ENCODE measurements around the gene MSRB1. TPM values are rescaled to one million over a fixed set of nuclear protein-coding genes. Genes with fewer than 3 reads are reported as not detected.

Gene MSRB1
- total RNA-seq, 4 donors from 2014 or later, result 13.9 to 56.5 (median 29.3) TPM

- 8% methylated on average over 11 of the region's 11 CpGs; no CpG with 5 or more reads in 1 of the 2 donors for WGBS, 2 donors (ENCODE audit: low coverage in 1 of 2)
- Histone ChIP-seq H3K36me3 (no peaks in the 10 kb centered on the region), H3K9me3 (no peaks in the 10 kb centered on the region), H3K4me3 (peak overlapping the region; percentile 37 to 77 (median 52)), H3K27me3 (peaks cover 3% of the 10 kb centered on the region), H3K27ac (peak overlapping the region; percentile 85 to 92 (median 88)), H3K4me1 (peaks cover 4 to 15% (median 9%) of the 10 kb centered on the region in 4 donors)
- no peak for TF ChIP-seq POLR2AphosphoS5 (IDR thresholded peaks at IDR 0.05)
- TF ChIP-seq CTCF (IDR thresholded peaks at IDR 0.05), result no peak
- TF ChIP-seq POLR2A (IDR thresholded peaks at IDR 0.05), result no peak
- no peak for TF ChIP-seq EP300 (IDR thresholded peaks at IDR 0.05; ENCODE audit: low read depth)
- DNase-seq, result no peak
- in situ Hi-C loops (cut with MboI; ENCODE audit: low pct_ligation_motif_present in 1 of 4, low pct_unique_long_range_greater_than_20kb in 1 of 4, low sequenced_read_pairs in 3 of 4) (no loop called here), intact Hi-C loops (cut with DNase I; ENCODE audit: low total_unique reads) (loop anchor here (1.0 kb wide), 1 partner anchor 66 kb away; no protein-coding TSS in a partner anchor)
Measured at GRCh38 chr16:1929105-1929504, 13.9 kb downstream of the MSRB1 start.

- Histone ChIP-seq H3K27me3 (peaks cover 29% of the 10 kb centered on the region), H3K4me1 (peaks cover 10 to 23% (median 19%) of the 10 kb centered on the region in 4 donors), H3K4me3 (no peak overlapping the region), H3K36me3 (no peaks in the 10 kb centered on the region), H3K27ac (no peak overlapping the region), H3K9me3 (no peaks in the 10 kb centered on the region)
- intact Hi-C loops (cut with DNase I; ENCODE audit: low total_unique reads) (no loop called here), in situ Hi-C loops (cut with MboI; ENCODE audit: low pct_ligation_motif_present in 1 of 4, low pct_unique_long_range_greater_than_20kb in 1 of 4, low sequenced_read_pairs in 3 of 4) (no loop called here)
- TF ChIP-seq POLR2AphosphoS5 (IDR thresholded peaks at IDR 0.05), result no peak
- no peak for TF ChIP-seq EP300 (IDR thresholded peaks at IDR 0.05; ENCODE audit: low read depth)
- TF ChIP-seq POLR2A (IDR thresholded peaks at IDR 0.05), result no peak
- 61 to 62% methylated on average over 4 to 11 of the region's 11 CpGs for WGBS, 2 donors (ENCODE audit: low coverage in 1 of 2)
- DNase-seq, result no peak
Measured at GRCh38 chr16:1926271-1926670, 16.7 kb downstream of the MSRB1 start.

- intact Hi-C loops (cut with DNase I; ENCODE audit: low total_unique reads) (no loop called here), in situ Hi-C loops (cut with MboI; ENCODE audit: low pct_ligation_motif_present in 1 of 4, low pct_unique_long_range_greater_than_20kb in 1 of 4, low sequenced_read_pairs in 3 of 4) (no loop called here)
- no peak for DNase-seq
- Histone ChIP-seq H3K27ac (peak overlapping the region in 1 of 4 donors; percentile 9), H3K9me3 (no peaks in the 10 kb centered on the region), H3K36me3 (no peaks in the 10 kb centered on the region), H3K4me3 (no peak overlapping the region), H3K27me3 (peaks cover 50% of the 10 kb centered on the region), H3K4me1 (peaks cover 7 to 22% (median 15%) of the 10 kb centered on the region in 4 donors)
- WGBS, 2 donors (ENCODE audit: low coverage in 1 of 2), result 70 to 83% methylated on average over 2 to 5 of the region's 5 CpGs
- no peak for TF ChIP-seq EP300 (IDR thresholded peaks at IDR 0.05; ENCODE audit: low read depth)
- no peak for TF ChIP-seq POLR2AphosphoS5 (IDR thresholded peaks at IDR 0.05)
- TF ChIP-seq POLR2A (IDR thresholded peaks at IDR 0.05), result no peak
Measured at GRCh38 chr16:1924095-1924494, 18.9 kb downstream of the MSRB1 start.

DNA sequence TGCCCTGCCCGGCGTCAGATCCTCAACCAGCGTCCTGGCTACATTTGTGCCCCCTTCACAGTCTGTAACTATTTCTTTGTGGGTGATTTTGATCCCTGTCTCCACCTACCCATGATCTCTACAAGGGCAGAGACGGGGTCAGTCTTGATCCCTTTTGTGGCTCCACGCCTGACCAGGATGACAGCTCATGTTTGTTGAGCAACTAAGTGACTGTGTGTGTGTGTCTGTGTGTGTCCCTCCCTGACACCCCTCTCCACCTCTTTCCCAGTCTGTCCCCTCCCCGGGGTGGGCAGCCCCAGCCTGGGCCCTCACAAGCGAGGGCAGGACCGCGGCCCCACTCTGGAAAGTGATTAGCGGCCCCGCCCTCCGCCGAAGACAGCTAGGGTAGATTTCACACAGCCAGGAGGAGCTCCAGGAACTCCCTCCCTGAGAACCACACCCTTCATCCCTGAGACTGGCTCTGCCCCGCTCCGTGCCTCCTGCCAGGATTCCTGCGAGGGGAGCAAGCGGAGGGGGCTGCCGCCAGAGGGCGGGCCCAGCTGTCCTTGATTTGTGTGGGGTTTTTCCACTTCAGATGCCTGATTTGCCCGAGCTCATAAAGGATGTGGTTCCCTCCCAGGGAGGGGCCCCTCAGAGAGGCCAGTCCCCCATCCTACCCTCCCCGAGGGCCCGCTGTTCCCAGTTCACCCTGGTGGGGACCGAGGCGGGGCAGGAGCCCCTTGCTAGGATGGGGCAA is 19.5 kb downstream of the MSRB1 start:
- 18% methylated on average over 24 of the region's 24 CpGs; no CpG with 5 or more reads in 1 of the 2 donors for WGBS, 2 donors (ENCODE audit: low coverage in 1 of 2)
- intact Hi-C loops (cut with DNase I; ENCODE audit: low total_unique reads) (no loop called here), in situ Hi-C loops (cut with MboI; ENCODE audit: low pct_ligation_motif_present in 1 of 4, low pct_unique_long_range_greater_than_20kb in 1 of 4, low sequenced_read_pairs in 3 of 4) (no loop called here)

More for the DNA sequence above, 19.5 kb downstream of the MSRB1 start:
- Histone ChIP-seq H3K27ac (peak overlapping the region in 1 of 4 donors; percentile 9), H3K4me1 (peaks cover 9 to 26% (median 17%) of the 10 kb centered on the region in 4 donors), H3K9me3 (no peaks in the 10 kb centered on the region), H3K4me3 (no peak overlapping the region), H3K36me3 (no peaks in the 10 kb centered on the region), H3K27me3 (peaks cover 56% of the 10 kb centered on the region)
- TF ChIP-seq POLR2AphosphoS5 (IDR thresholded peaks at IDR 0.05), result no peak
- TF ChIP-seq CTCF (IDR thresholded peaks at IDR 0.05), result peak in 3 of 5 experiments; percentile 6 to 23 (median 22)
- TF ChIP-seq EP300 (IDR thresholded peaks at IDR 0.05; ENCODE audit: low read depth), result no peak
- no peak for TF ChIP-seq POLR2A (IDR thresholded peaks at IDR 0.05)
- peak; percentile 66 for DNase-seq
